OCI-LY3 (cell line): Measurements from ENCODE around the gene AFAP1.

Source experiments
- CTCF ChIP-seq: fragments of 200-600, 300-600 bp; sonication (generic); IDR thresholded peaks from 2 replicates; pipeline ENCODE4 v1.5.1; 2014; ENCODE audit warnings: antibody characterized with exemption, low read length, low read depth
- EZH2phosphoT487 ChIP-seq: fragments of 200-600 bp; shearing (Covaris generic); IDR thresholded peaks from 2 replicates; pipeline ENCODE4 v1.6.1; 2018; ENCODE audit warnings: antibody characterized with exemption, mixed run types, low read depth

GRCh38 chr4:7813674-7814073, 126.0 kb downstream of the AFAP1 start:
- TF ChIP-seq CTCF (no peak), EZH2phosphoT487 (no peak)
